Tibial artery (tissue), 4 donors: Measurements from ENCODE around the gene KIRREL3.

Source experiments
- DNase-seq, 2 donors: peaks; one replicate each; pipeline ENCODE4 v3.0.0-alpha.2; 2019
- H3K27ac ChIP-seq, 2 donors: fragments of 200-600 bp; sonication (generic) in 1 of 2; 1 replicate in 1 of 2; 2 replicates in 1 of 2; pipeline ENCODE4 v1.5.1; 2018 to 2019; ENCODE audit warnings: mild to moderate bottlenecking in 1 of 2
- H3K27me3 ChIP-seq, 2 donors: fragments of 200-600 bp; sonication (generic) in 1 of 2; one replicate each; pipeline versions ENCODE4 v1.5.1 to v1.6.0; 2016 to 2019
- H3K36me3 ChIP-seq, 3 donors: fragments of 200-600 bp; sonication (generic) in 2 of 3; one replicate each; pipeline ENCODE4 v1.5.1; 2016 to 2019; ENCODE audit warnings: mild to moderate bottlenecking in 2 of 3
- H3K4me1 ChIP-seq, 4 donors: fragments of 200-600 bp; sonication (generic) in 2 of 4; 1 replicate in 3 of 4; 2 replicates in 1 of 4; pipeline ENCODE4 v1.5.1; 2016 to 2019
- H3K4me3 ChIP-seq, 2 donors: fragments of 200-600 bp; sonication (generic) in 1 of 2; 1 replicate in 1 of 2; 2 replicates in 1 of 2; pipeline ENCODE4 v1.5.1; 2018 to 2019; ENCODE audit warnings: mild to moderate bottlenecking in 2 of 2
- H3K9me3 ChIP-seq, 3 donors: fragments of 200-600 bp; sonication (generic) in 1 of 3; one replicate each; pipeline ENCODE4 v1.5.1; 2016 to 2019
- CTCF ChIP-seq, 2 experiments: fragments of 200-600 bp in 1 of 2; fragments of 450-650 bp in 1 of 2; IDR thresholded peaks; one replicate each; pipeline ENCODE4 v1.5.1; 2017 to 2019; ENCODE audit warnings: antibody characterized with exemption in 2 of 2, mild to moderate bottlenecking in 1 of 2, moderate library complexity in 1 of 2
- intact Hi-C: fragments of 100-400 bp; cut with DNase I; formaldehyde crosslinking; loops from one replicate; pipeline ENCODE4 v1.15.0; 2023; ENCODE audit warnings: low total_unique reads

The KIRREL3 gene

GRCh38 chr11:126436209-126436755 lies 564.3 kb downstream of the KIRREL3 start:
- H3K36me3 ChIP-seq = no peaks in the 10 kb centered on the region
- H3K9me3 ChIP-seq = no peaks in the 10 kb centered on the region
- no peak overlapping the region for H3K27ac ChIP-seq
- no peak for TF ChIP-seq CTCF (IDR thresholded peaks at IDR 0.05)
- intact Hi-C loops = no loop called here
- peaks cover 0 to 16% (median 4%) of the 10 kb centered on the region in 4 donors for H3K4me1 ChIP-seq
- DNase-seq = no peak
- no peak overlapping the region for H3K4me3 ChIP-seq
- H3K27me3 ChIP-seq = peaks cover 0 to 4% of the 10 kb centered on the region in 2 donors

GRCh38 chr11:126434950-126435335 lies 565.6 kb downstream of the KIRREL3 start:
- Histone ChIP-seq H3K36me3 (no peaks in the 10 kb centered on the region), H3K4me3 (no peak overlapping the region), H3K9me3 (no peaks in the 10 kb centered on the region), H3K4me1 (peaks cover 0 to 17% (median 1%) of the 10 kb centered on the region in 4 donors), H3K27ac (no peak overlapping the region), H3K27me3 (no peaks in the 10 kb centered on the region)
- no peak for DNase-seq
- intact Hi-C loops = no loop called here
- TF ChIP-seq CTCF (IDR thresholded peaks at IDR 0.05) = no peak

- TF ChIP-seq CTCF (IDR thresholded peaks at IDR 0.05) = no peak
- Histone ChIP-seq H3K36me3 (no peaks in the 10 kb centered on the region), H3K9me3 (no peaks in the 10 kb centered on the region), H3K4me1 (peaks cover 0 to 17% (median 1%) of the 10 kb centered on the region in 4 donors), H3K27me3 (no peaks in the 10 kb centered on the region), H3K4me3 (no peak overlapping the region), H3K27ac (no peak overlapping the region)
- no peak for DNase-seq
- intact Hi-C loops = no loop called here
Observed at GRCh38 chr11:126433989-126434949, 566.3 kb downstream of the KIRREL3 start.

- intact Hi-C loops = no loop called here
Observed at GRCh38 chr11:126433244-126433846, 567.2 kb downstream of the KIRREL3 start.

GRCh38 chr11:126432525-126432924 lies 568.0 kb downstream of the KIRREL3 start:
- H3K4me1 ChIP-seq = peaks cover 0 to 17% (median 1%) of the 10 kb centered on the region in 4 donors
- no peaks in the 10 kb centered on the region for H3K36me3 ChIP-seq
- peak overlapping the region; percentile 53 to 63 for H3K27ac ChIP-seq
- intact Hi-C loops = no loop called here
- H3K9me3 ChIP-seq = no peaks in the 10 kb centered on the region
- no peak overlapping the region for H3K4me3 ChIP-seq
- H3K27me3 ChIP-seq = no peaks in the 10 kb centered on the region
- no peak for DNase-seq
- no peak for TF ChIP-seq CTCF (IDR thresholded peaks at IDR 0.05)

More at GRCh38 chr11:126433244-126433846, 567.2 kb downstream of the KIRREL3 start:
- H3K27me3 ChIP-seq = no peaks in the 10 kb centered on the region
- DNase-seq = no peak
- H3K4me3 ChIP-seq = no peak overlapping the region
- no peak for TF ChIP-seq CTCF (IDR thresholded peaks at IDR 0.05)
- peaks cover 0 to 17% (median 1%) of the 10 kb centered on the region in 4 donors for H3K4me1 ChIP-seq
- no peaks in the 10 kb centered on the region for H3K36me3 ChIP-seq
- H3K9me3 ChIP-seq = no peaks in the 10 kb centered on the region
- H3K27ac ChIP-seq = no peak overlapping the region
